SK-N-SH (cell line): ENCODE measurements around the gene P2RY6. TPM values are rescaled to one million over a fixed set of nuclear protein-coding genes. Genes with fewer than 3 reads are reported as not detected.
A peak's percentile ranks its signal among the peaks of the same experiment; 100 is the strongest.

Experiments
- CTCF ChIA-PET: fragments of 300-600, 350-600 bp; formaldehyde crosslinking; extraction: SDS; loops from one replicate; lab custom pipeline; 2021; lab: Yijun Ruan, JAX
- POLR2A ChIA-PET: fragments of 350-600 bp; sonication (Branson Sonifier 250); formaldehyde crosslinking; extraction: SDS; loops from one replicate; lab custom pipeline; 2020; ENCODE audit warnings: antibody characterized with exemption, inconsistent platforms; lab: Yijun Ruan, JAX
- DNase-seq: peaks from one replicate; pipeline ENCODE4 v3.0.0; 2012
- H2AFZ ChIP-seq: fragments of 200-600 bp; sonication (generic); 2 replicates; pipeline ENCODE4 v1.8.1; 2016; ENCODE audit warnings: antibody characterized with exemption, mild to moderate bottlenecking, low read depth
- H3F3A ChIP-seq: fragments of 200-600 bp; sonication (generic); replicated peaks from 2 replicates; pipeline ENCODE3; 2016; ENCODE audit warnings: antibody characterized with exemption, mild to moderate bottlenecking; ENCODE audit not compliant: insufficient read depth
- H3K27ac ChIP-seq, 2 experiments: fragments of 200-500 bp in 1 of 2; fragments of 200-600 bp in 1 of 2; sonication (Bioruptor generic) in 1 of 2; sonication (generic), shearing (Covaris generic) in 1 of 2; 2 replicates each; pipeline versions ENCODE4 v1.5.1 to v1.6.1; 2014 to 2016; ENCODE audit warnings: low read depth in 2 of 2, inconsistent platforms in 1 of 2, low read length in 1 of 2, mild to moderate bottlenecking in 1 of 2, mixed read lengths in 1 of 2
- H3K27me3 ChIP-seq: fragments of 200-600 bp; sonication (generic), shearing (Covaris generic); 2 replicates; pipeline ENCODE4 v1.6.1; 2016; ENCODE audit warnings: mixed run types; ENCODE audit not compliant: insufficient read depth
- H3K36me3 ChIP-seq, 2 experiments: fragments of 200-500 bp in 1 of 2; fragments of 200-600 bp in 1 of 2; sonication (Bioruptor generic) in 1 of 2; sonication (generic) in 1 of 2; replicated peaks in 1 of 2; 2 replicates each; pipeline versions ENCODE3 to v1.5.1; 2014 to 2016; ENCODE audit warnings: low read length in 1 of 2, mild to moderate bottlenecking in 1 of 2; ENCODE audit not compliant: insufficient read depth in 2 of 2, control insufficient read depth in 1 of 2
- H3K4me1 ChIP-seq, 2 experiments: fragments of 200-500 bp in 1 of 2; fragments of 200-600 bp in 1 of 2; sonication (Bioruptor generic) in 1 of 2; sonication (generic), shearing (Covaris generic) in 1 of 2; 2 replicates each; pipeline versions ENCODE4 v1.5.1 to v1.6.1; 2014 to 2016; ENCODE audit warnings: low read depth in 1 of 2, low read length in 1 of 2, mixed run types in 1 of 2; ENCODE audit not compliant: insufficient read depth in 2 of 2, control insufficient read depth in 1 of 2
- H3K4me2 ChIP-seq: fragments of 200-600 bp; sonication (generic), shearing (Covaris generic); 2 replicates; pipeline ENCODE4 v1.6.1; 2017; ENCODE audit warnings: mixed run types
- H3K4me3 ChIP-seq, 2 experiments: fragments of 200-500 bp in 1 of 2; fragments of 200-600 bp in 1 of 2; sonication (Bioruptor generic) in 1 of 2; sonication (generic), shearing (Covaris generic) in 1 of 2; 2 replicates each; pipeline versions ENCODE4 v1.5.1 to v1.8.1; 2014 to 2016; ENCODE audit warnings: low read depth in 2 of 2, inconsistent platforms in 1 of 2, low read length in 1 of 2, mild to moderate bottlenecking in 1 of 2, mixed read lengths in 1 of 2, moderate library complexity in 1 of 2
- H3K79me2 ChIP-seq: fragments of 200-600 bp; sonication (generic); 2 replicates; pipeline ENCODE4 v1.8.1; 2017; ENCODE audit warnings: mild to moderate bottlenecking; ENCODE audit not compliant: insufficient read depth
- H3K9ac ChIP-seq: fragments of 200-600 bp; sonication (generic); 2 replicates; pipeline ENCODE4 v1.6.1; 2017; ENCODE audit warnings: mixed run types
- H3K9me2 ChIP-seq: fragments of 200-600 bp; sonication (generic); 2 replicates; pipeline ENCODE4 v1.6.1; 2017; ENCODE audit warnings: mixed run types
- H3K9me3 ChIP-seq: fragments of 200-600 bp; sonication (generic); 2 replicates; pipeline ENCODE4 v1.6.1; 2017; ENCODE audit warnings: mixed run types, mild to moderate bottlenecking, moderate library complexity
- H4K20me1 ChIP-seq: fragments of 200-600 bp; sonication (generic); 2 replicates; pipeline ENCODE4 v1.6.1; 2017; ENCODE audit warnings: mild to moderate bottlenecking, mixed run types; ENCODE audit not compliant: insufficient read depth
- ELF1 ChIP-seq: IDR thresholded peaks from 2 replicates; pipeline ENCODE4 v1.4.0; 2012
- FOSL2 ChIP-seq: IDR thresholded peaks from 2 replicates; pipeline ENCODE4 v1.4.0; 2012; ENCODE audit warnings: low read depth, mild to moderate bottlenecking, moderate library complexity, borderline replicate concordance
- NRF1 ChIP-seq: IDR thresholded peaks from 2 replicates; pipeline ENCODE4 v1.6.1; 2012; ENCODE audit warnings: low read depth, mild to moderate bottlenecking, low read length
- RAD21 ChIP-seq: IDR thresholded peaks from 2 replicates; pipeline ENCODE4 v1.6.1; 2012; ENCODE audit warnings: mild to moderate bottlenecking, low read length
- RFX5 ChIP-seq: IDR thresholded peaks from 2 replicates; pipeline ENCODE4 v1.6.1; 2012; ENCODE audit warnings: mild to moderate bottlenecking, improper control_type of control experiment, low read length
- RXRA ChIP-seq: IDR thresholded peaks from 2 replicates; pipeline ENCODE4 v1.4.0; 2012; ENCODE audit warnings: low read depth, mild to moderate bottlenecking, borderline replicate concordance
- SIN3A ChIP-seq: IDR thresholded peaks from 2 replicates; pipeline ENCODE4 v1.6.1; 2012; ENCODE audit warnings: low read depth, mild to moderate bottlenecking, low read length, moderate library complexity, borderline replicate concordance
- SMC3 ChIP-seq: IDR thresholded peaks from 2 replicates; pipeline ENCODE4 v1.6.1; 2012; ENCODE audit warnings: low read depth, low read length, improper control_type of control experiment
- TAF1 ChIP-seq: IDR thresholded peaks from 2 replicates; pipeline ENCODE4 v1.6.1; 2012; ENCODE audit warnings: low read depth, mild to moderate bottlenecking, low read length, moderate library complexity, borderline replicate concordance
- TCF12 ChIP-seq: IDR thresholded peaks from 2 replicates; pipeline ENCODE4 v1.4.0; 2012
- TEAD4 ChIP-seq: IDR thresholded peaks from 2 replicates; pipeline ENCODE4 v1.4.0; 2012; ENCODE audit warnings: mild to moderate bottlenecking, borderline replicate concordance; ENCODE audit not compliant: insufficient read depth
- YY1 ChIP-seq: IDR thresholded peaks from 2 replicates; pipeline ENCODE4 v1.4.0; 2012; ENCODE audit warnings: low read depth, mild to moderate bottlenecking
- ZBTB33 ChIP-seq: IDR thresholded peaks from 2 replicates; pipeline ENCODE4 v1.4.0; 2012; ENCODE audit warnings: low read depth, borderline replicate concordance
- WGBS: methylation state at CpG from one replicate; pipeline ENCODE4 v1.1.6; 2017; ENCODE audit warnings: low lambda C conversion rate; 5-methylcytosine and 5-hydroxymethylcytosine counted together
- polyA plus RNA-seq, 3 experiments: library from polyadenylated mRNA; depleted of rRNA; stranded (reverse); fragments of >200 nt; gene quantifications; 2 replicates each; pipeline ENCODE4 v1.2.3, GENCODE V29; 2012
- TF ChIP-seq, protein P1 (sequence below): fragments of 150-350 bp; IDR thresholded peaks from 2 replicates; pipeline ENCODE4 v1.6.1; 2017; ENCODE audit warnings: antibody characterized with exemption, low read length, low read depth, borderline replicate concordance
- TF ChIP-seq, protein P2 (sequence below): fragments of 200-600 bp; sonication (generic); IDR thresholded peaks from 2 replicates; pipeline ENCODE4 v1.6.1; 2017; ENCODE audit warnings: antibody characterized with exemption, mild to moderate bottlenecking, moderate library complexity
- TF ChIP-seq, protein P3 (sequence below): IDR thresholded peaks from 2 replicates; pipeline ENCODE4 v1.6.1; 2012; ENCODE audit warnings: mild to moderate bottlenecking, low read depth, low read length, moderate library complexity

P2RY6 gene
- polyA plus RNA-seq, 1 of the 3 experiments (the other 2 are of a cell fraction) = 0.15 TPM

GRCh38 chr11:73315293-73316020, 43.3 kb downstream of the P2RY6 start:
- peak overlapping the region; percentile 99 for H3K4me2 ChIP-seq
- H3K4me1 ChIP-seq = peaks cover 76 to 78% of the 10 kb centered on the region in 2 experiments; a peak in 3 of 4 replicates
- POLR2A ChIA-PET = interaction anchor here (0.6 kb wide), 1 partner anchor 20 kb away, joined by 3 read pairs; no protein-coding TSS in a partner anchor
- H3K79me2 ChIP-seq = peaks cover 100% of the 10 kb centered on the region
- peak overlapping the region; percentile 28 for H3K9ac ChIP-seq
- no peak overlapping the region for H3K4me3 ChIP-seq
- TF ChIP-seq TAF1 = no peak
- no peak for TF ChIP-seq TEAD4
- TF ChIP-seq, protein P1, sequence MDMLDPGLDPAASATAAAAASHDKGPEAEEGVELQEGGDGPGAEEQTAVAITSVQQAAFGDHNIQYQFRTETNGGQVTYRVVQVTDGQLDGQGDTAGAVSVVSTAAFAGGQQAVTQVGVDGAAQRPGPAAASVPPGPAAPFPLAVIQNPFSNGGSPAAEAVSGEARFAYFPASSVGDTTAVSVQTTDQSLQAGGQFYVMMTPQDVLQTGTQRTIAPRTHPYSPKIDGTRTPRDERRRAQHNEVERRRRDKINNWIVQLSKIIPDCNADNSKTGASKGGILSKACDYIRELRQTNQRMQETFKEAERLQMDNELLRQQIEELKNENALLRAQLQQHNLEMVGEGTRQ = no peak
- TF ChIP-seq, protein P2, sequence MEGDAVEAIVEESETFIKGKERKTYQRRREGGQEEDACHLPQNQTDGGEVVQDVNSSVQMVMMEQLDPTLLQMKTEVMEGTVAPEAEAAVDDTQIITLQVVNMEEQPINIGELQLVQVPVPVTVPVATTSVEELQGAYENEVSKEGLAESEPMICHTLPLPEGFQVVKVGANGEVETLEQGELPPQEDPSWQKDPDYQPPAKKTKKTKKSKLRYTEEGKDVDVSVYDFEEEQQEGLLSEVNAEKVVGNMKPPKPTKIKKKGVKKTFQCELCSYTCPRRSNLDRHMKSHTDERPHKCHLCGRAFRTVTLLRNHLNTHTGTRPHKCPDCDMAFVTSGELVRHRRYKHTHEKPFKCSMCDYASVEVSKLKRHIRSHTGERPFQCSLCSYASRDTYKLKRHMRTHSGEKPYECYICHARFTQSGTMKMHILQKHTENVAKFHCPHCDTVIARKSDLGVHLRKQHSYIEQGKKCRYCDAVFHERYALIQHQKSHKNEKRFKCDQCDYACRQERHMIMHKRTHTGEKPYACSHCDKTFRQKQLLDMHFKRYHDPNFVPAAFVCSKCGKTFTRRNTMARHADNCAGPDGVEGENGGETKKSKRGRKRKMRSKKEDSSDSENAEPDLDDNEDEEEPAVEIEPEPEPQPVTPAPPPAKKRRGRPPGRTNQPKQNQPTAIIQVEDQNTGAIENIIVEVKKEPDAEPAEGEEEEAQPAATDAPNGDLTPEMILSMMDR = no peak
- no peak for TF ChIP-seq RXRA
- TF ChIP-seq, protein P3, sequence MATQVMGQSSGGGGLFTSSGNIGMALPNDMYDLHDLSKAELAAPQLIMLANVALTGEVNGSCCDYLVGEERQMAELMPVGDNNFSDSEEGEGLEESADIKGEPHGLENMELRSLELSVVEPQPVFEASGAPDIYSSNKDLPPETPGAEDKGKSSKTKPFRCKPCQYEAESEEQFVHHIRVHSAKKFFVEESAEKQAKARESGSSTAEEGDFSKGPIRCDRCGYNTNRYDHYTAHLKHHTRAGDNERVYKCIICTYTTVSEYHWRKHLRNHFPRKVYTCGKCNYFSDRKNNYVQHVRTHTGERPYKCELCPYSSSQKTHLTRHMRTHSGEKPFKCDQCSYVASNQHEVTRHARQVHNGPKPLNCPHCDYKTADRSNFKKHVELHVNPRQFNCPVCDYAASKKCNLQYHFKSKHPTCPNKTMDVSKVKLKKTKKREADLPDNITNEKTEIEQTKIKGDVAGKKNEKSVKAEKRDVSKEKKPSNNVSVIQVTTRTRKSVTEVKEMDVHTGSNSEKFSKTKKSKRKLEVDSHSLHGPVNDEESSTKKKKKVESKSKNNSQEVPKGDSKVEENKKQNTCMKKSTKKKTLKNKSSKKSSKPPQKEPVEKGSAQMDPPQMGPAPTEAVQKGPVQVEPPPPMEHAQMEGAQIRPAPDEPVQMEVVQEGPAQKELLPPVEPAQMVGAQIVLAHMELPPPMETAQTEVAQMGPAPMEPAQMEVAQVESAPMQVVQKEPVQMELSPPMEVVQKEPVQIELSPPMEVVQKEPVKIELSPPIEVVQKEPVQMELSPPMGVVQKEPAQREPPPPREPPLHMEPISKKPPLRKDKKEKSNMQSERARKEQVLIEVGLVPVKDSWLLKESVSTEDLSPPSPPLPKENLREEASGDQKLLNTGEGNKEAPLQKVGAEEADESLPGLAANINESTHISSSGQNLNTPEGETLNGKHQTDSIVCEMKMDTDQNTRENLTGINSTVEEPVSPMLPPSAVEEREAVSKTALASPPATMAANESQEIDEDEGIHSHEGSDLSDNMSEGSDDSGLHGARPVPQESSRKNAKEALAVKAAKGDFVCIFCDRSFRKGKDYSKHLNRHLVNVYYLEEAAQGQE = no peak
- TF ChIP-seq ELF1 = no peak
- no peak for TF ChIP-seq NRF1
- no peak for TF ChIP-seq SIN3A
- TF ChIP-seq FOSL2 = no peak
- TF ChIP-seq RAD21 = no peak
- TF ChIP-seq YY1 = no peak
- TF ChIP-seq RFX5 = no peak
- no peak for TF ChIP-seq ZBTB33
- TF ChIP-seq TCF12 = no peak
- TF ChIP-seq SMC3 = no peak
- TF ChIP-seq, all 33 proteins: peak for 0
- no peaks in the 10 kb centered on the region for H3K9me2 ChIP-seq
- peaks cover 86% of the 10 kb centered on the region for H4K20me1 ChIP-seq
- no peak for DNase-seq
- H3F3A ChIP-seq = peaks cover 8% of the 10 kb centered on the region
- no peak overlapping the region for H2AFZ ChIP-seq
- no peaks in the 10 kb centered on the region for H3K9me3 ChIP-seq
- CTCF ChIA-PET = interaction anchor here (2.2 to 17.6 kb wide), 4 partner anchors 6 to 26 kb away, joined by 7 to 395 read pairs (median 223); partner anchors contain the start of gene ARHGEF17
- no peaks in the 10 kb centered on the region for H3K27me3 ChIP-seq
- 68% methylated on average over 9 of the region's 9 CpGs for WGBS
- H3K36me3 ChIP-seq = peaks cover 7 to 12% of the 10 kb centered on the region in 2 experiments
- H3K27ac ChIP-seq = peak overlapping the region; percentile 29 to 54; a peak in 2 of 4 replicates
